SK-N-SH (cell line): ENCODE results near the gene MACROD1.

Experiments
- ELF1 ChIP-seq: IDR thresholded peaks from 2 replicates; pipeline ENCODE4 v1.4.0; 2012
- EZH2phosphoT487 ChIP-seq: fragments of 200-600 bp; sonication (generic); IDR thresholded peaks from 2 replicates; pipeline ENCODE4 v1.6.1; 2017; ENCODE audit warnings: low read depth, mixed run types, mild to moderate bottlenecking, antibody characterized with exemption, moderate library complexity, borderline replicate concordance
- GATA2 ChIP-seq: sonication (generic); formaldehyde crosslinking; IDR thresholded peaks from 2 replicates; pipeline ENCODE4 v1.5.0; 2020; ENCODE audit warnings: mild to moderate bottlenecking, missing genetic modification reagents
- MEF2A ChIP-seq: IDR thresholded peaks from 2 replicates; pipeline ENCODE4 v1.4.0; 2012; ENCODE audit warnings: low read depth, borderline replicate concordance
- MXI1 ChIP-seq: IDR thresholded peaks from 2 replicates; pipeline ENCODE4 v1.6.1; 2012; ENCODE audit warnings: mild to moderate bottlenecking, low read depth, low read length, improper control_type of control experiment
- POLR2AphosphoS5 ChIP-seq: IDR thresholded peaks from 2 replicates; pipeline ENCODE4 v1.6.1; 2012; ENCODE audit warnings: low read depth, low read length
- RAD21 ChIP-seq: IDR thresholded peaks from 2 replicates; pipeline ENCODE4 v1.6.1; 2012; ENCODE audit warnings: mild to moderate bottlenecking, low read length
- SIN3A ChIP-seq: IDR thresholded peaks from 2 replicates; pipeline ENCODE4 v1.6.1; 2012; ENCODE audit warnings: low read depth, mild to moderate bottlenecking, low read length, moderate library complexity, borderline replicate concordance
- TAF1 ChIP-seq: IDR thresholded peaks from 2 replicates; pipeline ENCODE4 v1.6.1; 2012; ENCODE audit warnings: low read depth, mild to moderate bottlenecking, low read length, moderate library complexity, borderline replicate concordance
- TF ChIP-seq, protein P1 (sequence below): fragments of 200-600 bp; sonication (generic); IDR thresholded peaks from 2 replicates; pipeline ENCODE4 v1.6.1; 2017; ENCODE audit warnings: antibody characterized with exemption, mild to moderate bottlenecking, moderate library complexity
- TF ChIP-seq, protein P2 (sequence below): fragments of 150-350 bp; IDR thresholded peaks from 2 replicates; pipeline ENCODE4 v1.6.1; 2017; ENCODE audit warnings: antibody characterized with exemption, low read length, low read depth, borderline replicate concordance
- TF ChIP-seq, protein P3 (sequence below): IDR thresholded peaks from 2 replicates; pipeline ENCODE4; 2012
- TF ChIP-seq, protein P4 (sequence below): IDR thresholded peaks from 2 replicates; pipeline ENCODE4 v1.4.0; 2012; ENCODE audit warnings: low read depth, borderline replicate concordance

DNA sequence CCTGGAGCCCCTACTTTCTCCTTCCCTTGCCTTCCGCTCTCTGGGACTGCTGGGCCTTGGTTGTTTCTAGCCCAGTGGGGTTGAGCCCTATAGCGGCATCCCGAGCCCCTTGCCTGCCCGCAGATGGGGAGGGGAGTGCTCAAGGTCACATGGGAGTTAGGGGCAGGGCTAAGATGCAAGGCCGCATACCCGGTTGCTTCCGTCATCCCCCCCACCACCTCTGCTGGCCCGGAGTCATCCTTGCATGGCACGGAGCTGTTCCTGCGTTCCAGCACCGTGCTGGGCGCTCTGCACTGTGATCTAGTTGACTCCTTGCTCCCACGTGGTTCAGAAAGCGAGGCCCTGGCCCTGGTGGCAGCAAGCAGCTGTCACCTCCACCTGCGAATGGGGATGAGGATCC is 112.2 kb downstream of the MACROD1 start:
- TF ChIP-seq POLR2AphosphoS5 (no peak), GATA2 (no peak), SIN3A (no peak), MEF2A (no peak), EZH2phosphoT487 (no peak), TAF1 (no peak), ELF1 (no peak), RAD21 (no peak), MXI1 (no peak)
- TF ChIP-seq, protein P1, sequence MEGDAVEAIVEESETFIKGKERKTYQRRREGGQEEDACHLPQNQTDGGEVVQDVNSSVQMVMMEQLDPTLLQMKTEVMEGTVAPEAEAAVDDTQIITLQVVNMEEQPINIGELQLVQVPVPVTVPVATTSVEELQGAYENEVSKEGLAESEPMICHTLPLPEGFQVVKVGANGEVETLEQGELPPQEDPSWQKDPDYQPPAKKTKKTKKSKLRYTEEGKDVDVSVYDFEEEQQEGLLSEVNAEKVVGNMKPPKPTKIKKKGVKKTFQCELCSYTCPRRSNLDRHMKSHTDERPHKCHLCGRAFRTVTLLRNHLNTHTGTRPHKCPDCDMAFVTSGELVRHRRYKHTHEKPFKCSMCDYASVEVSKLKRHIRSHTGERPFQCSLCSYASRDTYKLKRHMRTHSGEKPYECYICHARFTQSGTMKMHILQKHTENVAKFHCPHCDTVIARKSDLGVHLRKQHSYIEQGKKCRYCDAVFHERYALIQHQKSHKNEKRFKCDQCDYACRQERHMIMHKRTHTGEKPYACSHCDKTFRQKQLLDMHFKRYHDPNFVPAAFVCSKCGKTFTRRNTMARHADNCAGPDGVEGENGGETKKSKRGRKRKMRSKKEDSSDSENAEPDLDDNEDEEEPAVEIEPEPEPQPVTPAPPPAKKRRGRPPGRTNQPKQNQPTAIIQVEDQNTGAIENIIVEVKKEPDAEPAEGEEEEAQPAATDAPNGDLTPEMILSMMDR = no peak
- TF ChIP-seq, protein P2, sequence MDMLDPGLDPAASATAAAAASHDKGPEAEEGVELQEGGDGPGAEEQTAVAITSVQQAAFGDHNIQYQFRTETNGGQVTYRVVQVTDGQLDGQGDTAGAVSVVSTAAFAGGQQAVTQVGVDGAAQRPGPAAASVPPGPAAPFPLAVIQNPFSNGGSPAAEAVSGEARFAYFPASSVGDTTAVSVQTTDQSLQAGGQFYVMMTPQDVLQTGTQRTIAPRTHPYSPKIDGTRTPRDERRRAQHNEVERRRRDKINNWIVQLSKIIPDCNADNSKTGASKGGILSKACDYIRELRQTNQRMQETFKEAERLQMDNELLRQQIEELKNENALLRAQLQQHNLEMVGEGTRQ = no peak
- TF ChIP-seq, protein P3, sequence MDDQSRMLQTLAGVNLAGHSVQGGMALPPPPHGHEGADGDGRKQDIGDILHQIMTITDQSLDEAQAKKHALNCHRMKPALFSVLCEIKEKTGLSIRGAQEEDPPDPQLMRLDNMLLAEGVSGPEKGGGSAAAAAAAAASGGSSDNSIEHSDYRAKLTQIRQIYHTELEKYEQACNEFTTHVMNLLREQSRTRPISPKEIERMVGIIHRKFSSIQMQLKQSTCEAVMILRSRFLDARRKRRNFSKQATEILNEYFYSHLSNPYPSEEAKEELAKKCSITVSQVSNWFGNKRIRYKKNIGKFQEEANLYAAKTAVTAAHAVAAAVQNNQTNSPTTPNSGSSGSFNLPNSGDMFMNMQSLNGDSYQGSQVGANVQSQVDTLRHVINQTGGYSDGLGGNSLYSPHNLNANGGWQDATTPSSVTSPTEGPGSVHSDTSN = no peak
- TF ChIP-seq, protein P4, sequence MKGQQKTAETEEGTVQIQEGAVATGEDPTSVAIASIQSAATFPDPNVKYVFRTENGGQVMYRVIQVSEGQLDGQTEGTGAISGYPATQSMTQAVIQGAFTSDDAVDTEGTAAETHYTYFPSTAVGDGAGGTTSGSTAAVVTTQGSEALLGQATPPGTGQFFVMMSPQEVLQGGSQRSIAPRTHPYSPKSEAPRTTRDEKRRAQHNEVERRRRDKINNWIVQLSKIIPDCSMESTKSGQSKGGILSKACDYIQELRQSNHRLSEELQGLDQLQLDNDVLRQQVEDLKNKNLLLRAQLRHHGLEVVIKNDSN = no peak
